NCI-H187 (cell line): ENCODE measurements around the gene PAX9.

ENCODE experiments used
- DNase-seq, 2 experiments: peaks; one replicate each; lab custom pipeline; 2025; lab: John Stamatoyannopoulos, UW

PAX9 gene

DNA sequence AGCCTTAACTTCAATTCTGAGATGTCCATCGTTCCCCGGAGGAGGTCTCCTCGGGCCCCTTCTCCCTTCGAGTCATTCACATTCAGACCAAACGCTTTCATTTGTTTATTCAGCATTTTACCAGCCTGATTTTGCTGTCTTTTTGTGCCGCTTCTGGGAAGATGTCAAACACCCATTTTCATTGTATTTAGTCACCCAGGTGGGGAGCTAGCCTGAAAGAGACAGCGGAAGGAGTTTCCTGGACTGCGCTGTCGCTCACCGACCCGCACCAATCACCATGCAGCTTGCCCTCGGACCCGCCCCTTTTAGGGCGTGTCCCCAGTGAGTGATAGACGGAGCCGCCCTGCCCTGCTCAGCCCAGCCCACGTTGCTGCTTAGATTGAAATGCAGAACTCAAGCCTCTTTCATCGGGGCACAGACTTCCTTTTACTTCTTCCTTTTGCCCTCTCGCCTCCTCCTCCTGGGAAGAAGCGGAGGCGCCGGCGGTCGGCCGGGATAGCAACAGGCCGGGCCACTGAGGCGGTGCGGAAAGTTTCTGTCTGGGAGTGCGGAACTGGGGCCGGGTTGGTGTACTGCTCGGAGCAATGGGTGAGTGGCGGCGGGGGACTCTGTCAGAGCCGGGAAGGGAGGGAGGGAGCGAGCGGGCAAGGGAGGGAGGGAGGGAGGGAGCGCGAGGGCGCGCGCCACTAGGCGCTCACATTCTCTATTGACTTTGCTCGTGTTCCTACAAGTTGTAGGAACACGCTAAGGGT, at the start of gene PAX9:
PAX9 (plus strand) TSS at position 355 of the 752 bp plus-strand sequence; CDS start at position 585, 230 bp downstream.
- peak; percentile 99 for DNase-seq

DNA sequence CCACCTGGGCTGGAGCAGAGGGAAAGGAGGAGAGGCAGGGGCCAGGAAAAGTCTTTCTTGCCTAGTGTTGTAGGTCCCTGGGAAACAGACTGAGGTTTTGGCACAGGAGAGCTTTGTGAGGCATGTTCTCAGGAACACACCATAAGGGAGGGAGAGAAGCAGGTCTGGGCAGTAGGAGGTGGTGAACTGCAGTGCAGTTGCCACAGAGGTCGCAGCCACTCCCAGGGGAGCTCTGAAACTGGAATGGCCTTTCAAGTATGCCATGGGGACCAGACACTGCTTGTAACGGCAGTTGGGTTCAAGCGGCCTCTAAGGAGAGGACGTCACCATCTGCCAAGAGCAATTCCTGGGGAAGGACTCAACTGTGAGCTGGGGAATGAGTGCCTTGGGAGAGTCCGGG, 43.8 kb upstream of the PAX9 start:
- DNase-seq, result no peak

DNA sequence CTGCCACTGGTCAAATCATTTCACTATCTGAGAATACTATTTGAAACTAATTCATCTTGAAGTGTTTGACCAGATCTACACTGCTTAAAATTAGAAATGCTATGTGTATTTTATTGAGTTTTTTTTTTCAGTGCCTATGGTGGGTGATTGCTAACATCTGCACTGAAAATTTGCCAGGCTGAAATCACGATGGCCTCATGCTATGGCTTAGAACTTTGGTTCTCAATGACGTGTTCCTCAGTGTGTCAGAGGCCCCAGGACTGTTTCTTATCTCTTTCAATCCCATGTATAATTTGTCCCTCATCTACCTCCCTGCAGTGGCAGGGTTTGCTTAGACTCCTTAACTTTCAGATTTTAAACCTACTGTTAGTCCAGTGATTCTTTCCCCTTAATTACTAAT, 43.0 kb upstream of the PAX9 start:
- DNase-seq, result no peak

DNA sequence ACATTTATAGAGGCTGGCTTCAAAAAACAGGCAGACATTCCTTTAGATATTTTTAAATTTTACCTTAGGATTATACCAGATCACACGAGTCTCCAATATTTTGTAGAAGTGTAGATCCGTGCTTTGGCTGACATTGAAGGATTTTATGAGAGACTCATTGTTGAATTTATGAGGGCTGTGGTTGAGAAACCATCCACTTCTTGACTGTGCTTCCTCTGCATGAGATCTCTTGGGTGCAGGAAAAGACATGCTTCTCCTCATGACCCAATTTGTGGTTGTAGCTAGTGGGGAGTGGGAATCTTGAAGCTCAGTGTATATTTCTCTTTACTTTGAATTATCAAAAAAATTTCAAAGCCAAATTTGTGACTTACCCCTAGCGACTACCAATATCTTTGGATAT, 42.5 kb upstream of the PAX9 start:
- no peak for DNase-seq

DNA sequence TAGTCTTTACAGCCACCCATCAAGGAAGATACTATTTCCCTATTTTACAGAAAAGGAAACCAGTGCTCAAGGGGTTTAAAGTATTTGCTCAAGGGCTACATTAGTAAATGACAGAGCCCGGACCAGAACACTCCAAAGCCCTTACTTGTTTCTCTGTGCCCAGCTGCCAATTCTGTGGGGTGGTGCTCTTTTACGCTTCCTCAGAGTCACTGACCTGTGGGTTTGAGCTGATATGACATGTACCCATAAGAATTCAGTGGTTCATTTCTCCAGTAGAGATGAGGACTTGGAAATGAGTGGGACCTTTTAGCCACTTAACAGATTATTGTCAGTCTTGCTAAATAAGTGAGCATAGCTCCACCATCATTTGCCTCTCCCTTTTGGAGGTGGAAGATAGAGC, 41.8 kb upstream of the PAX9 start:
- DNase-seq, result no peak

DNA sequence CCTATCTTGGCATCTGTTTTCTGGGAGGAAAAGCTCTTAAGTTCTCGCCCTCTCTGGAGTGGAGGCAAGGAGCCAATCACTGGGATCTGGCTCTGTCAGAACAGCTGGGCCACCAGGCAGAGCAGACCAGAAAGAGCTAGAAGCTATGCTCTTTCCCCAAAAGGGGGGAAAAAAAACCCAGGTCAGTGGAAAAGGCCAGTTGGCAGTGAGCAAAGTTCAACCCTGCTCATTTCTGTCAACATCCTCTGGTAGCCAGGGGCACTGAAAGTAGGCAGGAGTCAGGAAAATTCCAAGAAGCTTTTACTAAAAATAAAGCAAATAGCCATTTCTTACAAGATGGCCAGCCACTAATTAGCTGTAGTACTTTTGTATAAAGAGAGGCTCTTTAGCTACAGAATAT, 36.6 kb upstream of the PAX9 start:
- no peak for DNase-seq

DNA sequence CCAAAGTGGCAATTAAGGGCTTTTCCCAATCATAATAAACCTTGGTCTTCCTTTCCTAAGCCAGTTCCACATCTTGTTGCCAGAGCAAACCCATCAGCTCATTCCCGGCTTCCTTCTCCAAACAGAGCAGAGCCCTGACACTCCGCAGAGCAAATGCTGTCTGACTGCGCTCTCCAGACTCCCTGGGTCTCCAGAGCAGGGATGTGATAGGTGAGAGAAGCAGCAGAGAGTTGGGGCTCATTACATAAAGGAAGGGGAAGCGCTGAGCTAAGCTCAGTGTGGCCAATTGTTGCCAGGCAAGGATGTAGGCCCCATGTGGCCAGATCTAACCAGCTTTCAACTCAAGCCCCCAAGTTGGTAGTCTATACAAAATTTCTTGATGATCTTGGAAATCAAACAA, 36.2 kb upstream of the PAX9 start:
- DNase-seq, result no peak

DNA sequence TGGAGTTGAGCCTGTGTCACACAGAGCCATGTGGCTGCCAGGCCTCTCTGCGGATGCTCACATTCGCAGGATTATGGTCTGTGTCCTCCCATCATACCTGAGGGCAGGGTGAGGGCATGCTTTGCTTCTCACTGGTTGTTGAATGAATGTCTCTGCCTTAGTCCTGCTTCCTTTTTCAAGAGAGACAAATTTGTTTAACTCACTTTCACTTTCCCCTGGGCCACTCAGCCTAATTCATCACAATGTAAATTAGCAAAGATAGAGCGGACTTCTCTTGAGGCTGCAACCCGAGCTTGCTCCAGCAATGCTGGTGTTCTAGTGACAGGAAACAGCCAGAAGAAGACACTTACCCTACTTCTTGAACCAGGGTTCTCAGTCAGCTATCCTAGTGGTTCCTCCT, 35.5 kb upstream of the PAX9 start:
- no peak for DNase-seq

DNA sequence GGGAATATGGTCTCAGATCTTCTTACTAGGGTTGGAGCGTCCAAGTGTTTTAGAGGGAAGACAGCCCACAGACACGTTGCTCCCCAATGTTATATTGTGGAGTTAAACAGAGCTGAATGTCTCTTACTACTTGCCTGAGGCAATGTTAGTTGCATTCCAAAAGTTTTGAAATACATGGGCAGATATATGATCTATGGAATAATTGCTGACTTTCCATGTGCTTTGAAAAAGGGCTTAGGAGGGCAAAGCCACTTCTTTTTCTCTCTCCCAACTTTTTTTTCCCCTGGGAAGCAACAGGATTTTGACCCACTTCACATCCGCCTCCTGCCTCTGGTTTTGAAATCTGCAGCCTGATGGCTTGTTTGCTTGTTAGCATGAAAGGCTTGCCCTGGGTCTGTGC, 33.7 kb upstream of the PAX9 start:
- no peak for DNase-seq

DNA sequence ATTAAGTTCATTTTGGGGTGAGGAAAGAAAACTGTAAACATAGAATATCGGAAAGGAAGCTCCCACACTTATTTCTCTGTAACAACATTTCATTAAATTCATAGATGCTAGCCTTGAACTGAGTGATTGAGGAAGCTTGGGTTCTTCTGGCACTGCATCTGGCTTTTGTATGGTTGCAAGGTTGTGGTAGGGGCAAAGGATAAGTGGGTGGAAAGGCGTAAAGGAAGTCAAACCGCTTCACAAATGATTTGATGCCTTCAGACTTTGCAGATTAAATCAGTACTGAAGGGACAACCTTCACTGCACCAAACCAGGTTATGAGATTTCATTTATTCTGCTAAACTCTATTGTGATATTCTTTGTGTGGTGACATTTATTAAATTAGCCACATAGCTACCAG, 28.1 kb upstream of the PAX9 start:
- no peak for DNase-seq

DNA sequence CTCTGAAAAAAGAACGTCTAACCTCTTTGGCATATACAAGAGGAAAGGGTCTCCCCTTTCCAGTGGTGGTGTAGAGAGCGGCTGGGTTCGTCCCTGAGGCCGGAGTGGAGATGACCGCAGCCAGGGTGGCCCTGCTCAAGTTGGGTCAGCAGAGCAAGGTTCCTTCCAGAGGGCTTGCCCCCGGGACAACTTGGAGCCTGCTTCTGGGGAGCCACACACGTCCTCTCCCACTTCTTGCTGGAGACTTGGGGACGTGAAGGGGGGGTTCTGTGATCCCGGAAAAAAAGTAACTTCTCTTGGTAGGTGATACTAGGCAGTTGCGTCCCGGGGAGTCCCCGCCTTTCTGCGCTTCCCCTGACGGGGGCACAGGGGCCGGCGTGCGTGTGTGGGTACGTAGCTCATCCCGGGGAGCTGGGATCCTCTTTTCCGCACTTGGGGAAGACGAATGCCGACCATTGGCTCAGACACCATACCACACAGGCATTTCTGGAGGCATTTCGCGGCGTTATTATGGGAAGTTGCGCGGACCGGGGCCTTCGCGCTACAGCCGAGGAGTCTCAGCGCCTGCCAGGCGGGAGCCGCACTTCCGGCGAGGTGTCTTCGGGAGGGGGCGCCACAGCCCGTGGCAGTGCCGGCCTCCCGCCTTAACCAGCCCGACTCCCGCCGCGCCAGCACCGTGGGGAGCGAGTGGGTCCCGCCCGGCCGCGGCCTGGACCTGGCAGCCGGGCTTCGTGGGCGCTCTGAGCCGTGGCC, 14.8 kb upstream of the PAX9 start:
- no peak for DNase-seq

DNA sequence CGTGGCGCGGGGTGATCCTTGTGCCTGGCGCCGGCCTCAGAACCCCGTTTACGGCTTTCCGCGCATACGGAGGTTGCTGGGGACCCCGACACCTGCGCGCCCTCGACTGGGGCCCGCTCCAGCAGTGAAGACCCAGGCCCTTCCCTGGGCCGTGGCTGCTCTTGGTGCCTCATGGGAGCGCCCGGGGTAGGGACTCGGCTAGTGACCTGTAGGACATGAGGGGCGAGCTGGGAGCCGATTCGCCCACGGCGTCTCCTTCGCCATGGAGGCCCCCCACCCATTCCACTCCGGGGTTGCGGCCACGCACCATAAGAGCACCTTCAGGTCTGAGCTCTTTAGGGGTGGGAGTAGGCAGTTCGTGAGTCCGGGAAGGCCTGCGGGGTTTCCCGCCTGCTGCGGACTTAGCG, 14.2 kb upstream of the PAX9 start:
- no peak for DNase-seq

DNA sequence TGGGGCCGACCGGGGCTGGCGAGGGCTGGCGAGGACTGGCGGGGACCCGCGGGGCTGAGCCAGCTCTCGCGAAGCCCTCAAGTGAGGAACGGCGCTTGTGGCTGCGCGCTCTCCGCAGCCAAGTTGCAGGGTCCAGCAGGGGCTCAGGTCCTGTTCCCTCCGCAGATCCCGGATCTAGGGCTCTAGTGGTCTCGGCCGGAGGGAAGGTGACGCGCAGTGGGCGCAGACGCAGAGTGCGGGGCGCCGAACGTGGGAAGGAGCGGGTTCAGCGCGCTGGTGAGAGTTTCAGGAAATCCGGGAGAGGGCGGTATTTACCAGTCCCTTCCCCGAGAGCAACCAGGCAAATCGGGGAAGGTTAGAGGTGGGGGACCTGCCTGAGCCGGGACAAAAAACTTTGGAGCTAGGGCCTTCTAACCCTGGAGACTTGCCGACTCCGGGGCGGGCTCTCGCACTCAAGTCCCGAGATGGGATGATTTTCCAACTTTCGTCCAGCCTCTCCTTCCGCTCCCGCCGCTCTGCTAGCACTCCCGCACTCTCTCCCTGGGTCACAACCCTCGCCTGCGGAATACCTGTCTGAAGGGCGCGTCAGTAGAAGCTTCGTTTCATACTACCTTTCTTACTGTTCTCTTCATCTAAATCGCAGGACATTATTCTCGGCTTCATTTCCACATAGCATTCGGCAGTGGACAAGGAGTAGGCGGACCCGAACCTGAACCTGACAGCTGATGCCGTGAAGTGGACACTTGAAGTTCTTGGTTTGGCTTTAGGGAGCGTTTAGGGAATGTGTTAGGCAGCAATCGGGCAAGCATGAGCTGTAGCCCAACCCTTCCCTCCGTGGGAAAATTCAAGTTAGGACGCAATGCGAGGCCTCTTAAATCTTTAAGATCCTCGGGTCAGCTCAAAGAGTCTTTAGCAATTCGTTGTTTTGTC, 13.6 kb upstream of the PAX9 start:
- peak; percentile 63 to 80 for DNase-seq

DNA sequence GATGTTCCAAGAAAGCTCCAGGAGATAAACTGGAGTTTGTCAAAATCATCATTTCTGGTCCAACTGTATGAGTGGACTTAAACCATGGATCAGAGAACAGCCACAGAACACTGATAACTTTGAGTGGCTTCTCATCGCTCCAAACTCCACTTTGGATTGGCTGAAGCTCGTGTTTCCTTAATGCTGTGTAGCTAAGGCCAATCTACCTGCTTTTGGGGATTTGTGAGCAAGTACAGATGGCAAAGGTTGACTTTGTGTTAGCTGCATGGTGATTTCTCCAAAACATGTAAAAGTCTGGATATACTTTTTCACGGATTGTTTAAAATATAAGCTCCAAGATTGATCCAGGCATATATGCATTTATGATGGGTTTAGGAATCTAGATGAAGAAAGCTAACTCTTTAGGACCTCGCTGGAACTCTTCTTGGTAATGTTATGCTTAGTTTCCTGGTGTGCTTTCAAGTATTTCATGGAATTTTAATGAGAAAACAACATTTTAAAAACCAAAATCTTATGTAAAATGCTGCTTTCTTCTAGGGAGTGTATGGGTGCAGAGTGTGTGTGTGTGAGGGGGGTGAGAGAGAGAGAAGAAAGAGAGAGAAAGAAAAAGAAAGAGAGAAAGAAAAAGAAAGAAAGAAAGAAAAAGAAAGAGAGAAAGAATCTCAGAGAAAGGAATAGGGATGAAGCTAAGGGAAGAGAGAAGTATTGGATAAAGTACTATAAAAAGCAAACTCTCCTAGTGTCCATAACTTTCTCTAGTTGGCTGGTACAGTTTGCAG, 11.6 kb upstream of the PAX9 start:
- no peak for DNase-seq

DNA sequence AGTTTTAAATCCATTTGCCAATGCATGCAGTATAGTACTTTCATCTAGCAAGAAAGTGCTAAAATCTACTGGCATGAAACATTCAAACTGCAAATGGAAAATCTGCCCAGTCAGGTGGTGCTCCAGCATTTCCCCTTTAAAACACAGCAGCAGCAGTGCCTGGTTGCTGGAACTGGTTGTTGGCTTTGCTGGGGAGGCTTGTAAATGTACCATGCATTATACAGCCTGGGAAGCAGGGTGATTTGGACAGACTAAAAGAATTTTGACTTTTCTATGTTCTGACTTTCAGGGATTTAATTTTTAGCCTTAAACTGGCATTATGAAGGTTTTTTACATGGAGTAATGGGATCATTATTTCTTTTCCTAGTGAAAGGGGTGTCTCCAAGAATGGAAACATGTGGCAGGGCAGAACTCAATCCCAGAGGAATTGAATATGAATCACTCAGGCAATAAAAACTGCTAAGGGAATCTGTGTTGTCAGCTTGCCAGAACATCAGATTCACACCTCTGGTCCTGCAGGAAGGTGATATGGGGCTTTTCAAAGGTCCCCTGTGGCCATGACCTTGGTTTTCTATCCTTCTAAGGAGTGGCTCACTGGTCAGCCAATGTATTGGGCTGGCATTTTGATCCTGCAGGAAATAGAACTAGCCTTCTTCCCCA, 9.0 kb upstream of the PAX9 start:
- no peak for DNase-seq

DNA sequence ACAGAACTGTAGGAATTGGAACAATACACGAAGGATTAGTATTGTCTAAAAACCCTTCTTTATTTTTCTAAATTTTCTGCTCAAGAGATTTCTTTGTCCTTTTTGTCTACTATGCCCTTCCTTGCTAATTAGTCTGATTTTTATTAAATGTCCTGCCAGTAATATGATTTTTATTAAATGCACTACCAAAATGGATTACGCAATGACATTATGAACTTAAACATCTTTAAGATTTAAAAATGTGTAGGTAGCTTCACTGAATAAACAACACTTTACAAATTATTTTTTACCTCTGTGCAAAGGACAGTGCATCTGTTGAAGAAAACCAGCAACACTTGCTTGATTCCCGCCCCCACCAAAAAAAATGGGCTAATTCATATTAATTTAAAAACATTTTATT, 8.2 kb upstream of the PAX9 start:
- no peak for DNase-seq

DNA sequence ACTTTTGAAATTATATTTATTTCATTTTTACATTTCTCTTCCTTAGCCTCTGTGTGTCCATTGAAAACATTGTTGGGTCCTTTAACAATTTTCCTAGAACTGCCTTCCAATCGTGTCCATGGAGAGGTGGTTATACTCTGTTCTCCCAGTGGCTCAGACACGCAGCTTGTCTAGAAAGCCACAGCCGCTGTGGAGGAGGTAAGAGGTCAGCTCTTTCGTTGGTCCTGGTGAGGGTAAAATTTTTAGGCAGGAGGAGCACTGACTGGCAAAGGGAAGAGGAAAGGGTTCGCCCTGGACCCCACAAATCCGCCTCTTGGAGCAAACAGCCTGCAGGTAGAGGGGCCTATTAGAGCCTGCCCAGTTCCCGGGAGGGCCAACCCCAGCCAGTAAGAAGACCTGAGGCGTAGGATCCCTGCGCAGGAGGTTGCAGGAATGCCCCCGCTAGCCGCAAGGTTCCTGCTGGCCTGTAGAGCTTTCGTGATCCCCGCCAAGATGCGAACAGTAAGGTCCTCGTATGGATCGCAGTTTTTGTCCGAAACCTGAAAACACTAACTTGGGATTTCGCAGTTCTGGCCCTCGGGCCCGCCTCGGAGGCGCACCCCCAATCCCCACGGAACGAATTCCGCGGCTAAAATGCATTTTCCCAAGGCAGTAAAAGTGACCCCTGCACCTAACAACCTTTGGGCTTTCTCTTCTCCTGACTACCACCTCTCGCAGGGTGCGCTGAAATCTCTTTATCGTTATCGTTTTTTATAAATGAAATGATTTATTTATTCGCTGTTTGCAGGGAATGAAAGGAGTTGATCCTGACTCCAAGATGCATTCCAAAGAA, 7.5 kb upstream of the PAX9 start:
- no peak for DNase-seq

DNA sequence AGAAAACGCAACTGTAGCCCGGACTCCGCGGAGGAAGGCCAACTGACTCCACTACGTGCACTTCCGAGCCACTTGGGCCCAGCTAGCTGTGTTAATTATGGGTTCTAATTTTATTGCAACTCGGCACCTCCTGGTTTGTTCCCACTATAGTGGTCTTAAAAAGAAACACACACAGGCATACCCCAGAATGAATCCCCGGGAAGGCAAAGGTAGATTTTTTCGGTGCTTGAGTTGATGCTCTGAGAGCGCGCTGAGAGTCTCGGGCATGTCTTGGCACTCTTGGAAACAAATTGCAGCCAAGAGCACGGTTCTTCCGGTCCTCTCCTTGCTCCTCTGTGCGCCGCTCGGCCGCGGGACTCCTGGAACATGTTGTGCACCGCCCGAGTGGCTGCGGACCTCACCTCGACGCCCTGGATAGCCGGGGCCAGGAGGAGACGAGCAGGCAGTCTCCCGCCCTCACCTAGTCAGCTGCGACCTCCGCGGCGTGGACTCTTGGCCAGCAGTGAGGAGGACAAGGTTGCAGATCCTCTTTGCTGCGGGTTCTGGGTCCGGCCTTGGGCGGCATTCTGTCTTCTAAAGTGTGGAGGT, 6.8 kb upstream of the PAX9 start:
- no peak for DNase-seq

DNA sequence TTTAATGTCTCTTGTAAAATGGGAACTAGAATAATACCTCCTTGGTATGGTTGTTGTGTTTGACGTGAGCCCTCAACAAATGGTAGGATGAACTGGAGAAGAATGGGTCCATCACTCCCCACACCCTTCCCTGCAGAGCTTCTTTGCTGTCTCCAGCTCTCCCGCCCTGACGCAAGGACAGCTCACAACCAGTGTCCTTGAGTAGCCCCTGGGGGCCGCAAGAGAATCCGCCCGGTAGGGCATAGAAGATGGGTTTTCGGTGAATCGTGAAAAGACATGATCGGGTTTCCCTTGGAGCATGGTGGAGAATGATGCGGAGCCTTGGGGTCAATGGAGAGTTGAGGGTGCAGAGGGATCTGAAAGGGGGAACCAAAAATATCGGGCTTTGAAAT, 6.1 kb upstream of the PAX9 start:
- DNase-seq, result no peak
